NCI-H2107 treated with DMSO at 0.1 percent for 48 hours (cell line): ENCODE results near the gene NGFR.

Experiments used
- DNase-seq: peaks from one replicate; lab custom pipeline; 2025; ENCODE audit not compliant: unreplicated experiment; lab: John Stamatoyannopoulos, UW

NGFR gene

DNA sequence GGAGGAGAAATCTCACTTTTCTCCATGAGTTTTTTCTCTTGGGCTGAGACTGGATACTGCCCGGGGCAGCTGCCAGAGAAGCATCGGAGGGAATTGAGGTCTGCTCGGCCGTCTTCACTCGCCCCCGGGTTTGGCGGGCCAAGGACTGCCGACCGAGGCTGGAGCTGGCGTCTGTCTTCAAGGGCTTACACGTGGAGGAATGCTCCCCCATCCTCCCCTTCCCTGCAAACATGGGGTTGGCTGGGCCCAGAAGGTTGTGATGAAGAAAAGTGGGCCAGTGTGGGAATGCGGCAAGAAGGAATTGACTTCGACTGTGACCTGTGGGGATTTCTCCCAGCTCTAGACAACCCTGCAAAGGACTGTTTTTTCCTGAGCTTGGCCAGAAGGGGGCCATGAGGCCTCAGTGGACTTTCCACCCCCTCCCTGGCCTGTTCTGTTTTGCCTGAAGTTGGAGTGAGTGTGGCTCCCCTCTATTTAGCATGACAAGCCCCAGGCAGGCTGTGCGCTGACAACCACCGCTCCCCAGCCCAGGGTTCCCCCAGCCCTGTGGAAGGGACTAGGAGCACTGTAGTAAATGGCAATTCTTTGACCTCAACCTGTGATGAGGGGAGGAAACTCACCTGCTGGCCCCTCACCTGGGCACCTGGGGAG is 19.1 kb downstream of the NGFR start:
- DNase-seq: no peak

DNA sequence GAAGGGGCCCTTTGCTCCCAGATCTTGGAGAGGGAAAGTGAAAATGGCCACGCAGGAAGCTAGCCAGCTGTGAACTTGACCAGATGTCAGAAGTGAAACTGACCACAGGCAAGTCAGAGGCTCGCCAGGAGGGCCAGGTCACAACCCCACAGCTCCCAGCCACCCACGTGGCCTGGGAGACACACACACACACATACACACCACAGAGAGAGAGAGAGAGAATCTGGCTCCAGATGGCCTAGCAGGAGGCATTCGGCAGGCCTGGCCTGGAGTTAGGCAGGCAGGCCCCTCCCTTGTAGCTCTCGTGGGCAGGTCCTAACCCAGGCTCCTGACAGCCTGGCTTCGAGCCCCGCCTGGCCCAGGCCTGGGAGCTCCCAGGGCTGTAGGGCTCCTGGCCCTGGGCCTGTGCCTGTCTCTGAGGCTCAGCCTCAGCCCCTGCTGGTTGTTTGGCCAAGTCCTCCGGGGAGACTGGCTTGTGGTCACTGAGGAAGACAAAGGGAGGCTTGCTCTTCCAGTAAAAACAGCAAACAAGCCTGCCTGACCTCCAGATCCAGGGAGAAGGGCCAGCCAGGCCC is 20.2 kb downstream of the NGFR start:
- no peak for DNase-seq

- DNase-seq: no peak
These were observed 21.1 kb downstream of the NGFR start for GRCh38 chr17:49516180-49516579.

- DNase-seq: no peak
These were observed 23.4 kb downstream of the NGFR start for GRCh38 chr17:49518346-49519078.

- no peak for DNase-seq
These were observed 24.7 kb downstream of the NGFR start for GRCh38 chr17:49519781-49520180.

DNA sequence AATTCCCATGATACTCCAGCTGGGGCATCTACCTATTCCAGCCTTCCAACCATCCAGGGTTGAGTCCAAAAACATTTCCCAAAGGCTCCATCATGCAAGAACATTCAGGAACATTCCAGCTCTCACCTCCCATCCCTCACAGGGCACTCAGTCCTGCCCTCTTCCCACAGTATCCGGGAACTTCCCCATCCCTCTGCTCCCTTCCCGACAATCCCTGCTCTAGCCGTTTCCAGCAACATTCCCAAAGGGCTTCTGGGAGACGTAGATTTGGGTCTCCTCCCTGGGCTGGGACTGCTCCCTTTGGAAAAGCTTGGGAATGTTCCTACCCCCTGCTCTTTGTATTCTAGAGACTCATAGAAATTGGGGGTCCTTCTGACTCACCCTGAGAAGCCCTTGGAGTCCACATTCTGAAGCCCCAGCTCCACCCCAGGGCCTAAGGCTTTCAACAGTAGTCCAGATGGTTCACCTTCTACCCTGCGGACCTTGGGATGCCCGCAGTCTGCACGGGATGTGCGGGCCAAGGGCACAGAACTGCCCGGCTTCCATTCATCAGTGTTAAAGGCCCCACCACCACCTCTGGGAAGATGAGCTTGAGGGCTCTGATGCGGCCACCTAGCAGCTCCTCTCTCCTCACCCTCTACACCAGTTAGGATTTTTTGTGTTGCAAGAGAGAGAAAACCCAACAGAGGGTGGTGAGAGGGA is 25.4 kb downstream of the NGFR start:
- no peak for DNase-seq

- no peak for DNase-seq
These were observed 26.0 kb downstream of the NGFR start for GRCh38 chr17:49521088-49521450.

DNA sequence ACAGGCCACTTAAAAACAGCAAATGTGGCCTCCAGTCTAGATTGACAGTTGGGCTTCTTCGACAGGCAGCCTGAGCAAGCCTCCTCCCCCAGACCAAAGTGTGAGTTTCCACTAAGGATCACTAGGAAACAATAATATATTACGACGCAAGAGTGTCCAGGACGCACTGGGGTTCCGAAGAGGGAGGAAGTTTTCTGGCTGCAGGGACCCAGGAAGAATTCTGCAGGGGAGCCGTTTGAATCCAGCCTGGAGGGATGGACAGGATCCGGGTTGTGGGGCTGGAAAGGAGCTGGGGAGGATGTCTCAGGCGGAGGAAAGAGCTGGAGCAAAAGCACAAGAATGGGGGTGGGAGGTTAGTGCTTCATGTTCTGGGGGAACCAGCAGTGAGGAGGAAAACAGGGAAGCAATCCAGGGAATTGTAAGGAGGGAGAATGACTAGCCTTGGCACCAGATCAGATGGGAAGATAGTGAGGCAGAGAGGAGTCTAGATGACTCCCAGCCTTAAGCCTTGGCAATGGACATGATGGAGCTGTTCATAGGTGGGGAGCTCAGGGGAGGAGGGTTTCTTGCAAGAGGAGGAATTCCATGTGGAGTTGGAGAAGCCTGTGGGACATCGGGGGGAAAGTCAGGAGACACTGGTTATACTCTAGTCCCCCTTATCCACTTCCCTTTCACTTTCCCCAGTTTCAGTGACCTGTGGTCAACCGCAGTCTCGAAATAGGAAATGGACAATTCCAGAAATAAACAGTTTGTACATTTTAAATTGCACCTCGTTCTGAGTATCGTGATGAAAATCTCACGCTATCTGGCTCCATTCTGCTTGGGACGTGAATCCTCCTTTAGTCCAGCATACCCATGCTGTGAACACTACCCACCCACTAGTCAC is 26.6 kb downstream of the NGFR start:
- DNase-seq: no peak

DNA sequence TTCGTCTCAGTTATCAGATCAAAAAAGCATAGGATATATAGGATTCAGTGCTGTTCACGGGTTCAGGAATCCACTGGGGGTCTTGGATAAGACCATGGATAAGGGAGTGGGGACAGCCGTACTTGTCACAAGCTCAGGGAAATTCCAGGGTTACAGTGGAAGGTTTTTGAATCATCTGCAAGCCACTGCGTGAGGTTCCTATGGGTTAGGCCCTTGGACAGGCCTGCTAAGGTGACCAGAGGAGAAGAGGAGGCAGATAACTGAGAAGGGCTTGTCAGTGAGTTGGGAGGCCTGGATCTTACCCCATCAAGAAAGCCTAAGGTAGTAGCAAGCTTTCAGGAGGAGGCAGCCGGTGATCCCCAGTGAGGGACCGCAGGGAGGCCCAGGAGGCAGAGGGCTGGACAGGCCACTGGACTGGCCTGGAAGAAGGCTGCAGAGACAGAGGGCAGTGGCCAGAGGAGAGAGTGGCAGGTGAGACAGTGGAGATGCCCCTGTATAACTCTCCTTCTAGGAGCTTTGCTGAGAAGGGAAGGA is 27.3 kb downstream of the NGFR start:
- DNase-seq: no peak

GRCh38 chr17:49523196-49523595 is 28.1 kb downstream of the NGFR start:
- no peak for DNase-seq

GRCh38 chr17:49523706-49524472 is 28.8 kb downstream of the NGFR start:
- no peak for DNase-seq

- no peak for DNase-seq
These were observed 29.6 kb downstream of the NGFR start for GRCh38 chr17:49524473-49525359.

DNA sequence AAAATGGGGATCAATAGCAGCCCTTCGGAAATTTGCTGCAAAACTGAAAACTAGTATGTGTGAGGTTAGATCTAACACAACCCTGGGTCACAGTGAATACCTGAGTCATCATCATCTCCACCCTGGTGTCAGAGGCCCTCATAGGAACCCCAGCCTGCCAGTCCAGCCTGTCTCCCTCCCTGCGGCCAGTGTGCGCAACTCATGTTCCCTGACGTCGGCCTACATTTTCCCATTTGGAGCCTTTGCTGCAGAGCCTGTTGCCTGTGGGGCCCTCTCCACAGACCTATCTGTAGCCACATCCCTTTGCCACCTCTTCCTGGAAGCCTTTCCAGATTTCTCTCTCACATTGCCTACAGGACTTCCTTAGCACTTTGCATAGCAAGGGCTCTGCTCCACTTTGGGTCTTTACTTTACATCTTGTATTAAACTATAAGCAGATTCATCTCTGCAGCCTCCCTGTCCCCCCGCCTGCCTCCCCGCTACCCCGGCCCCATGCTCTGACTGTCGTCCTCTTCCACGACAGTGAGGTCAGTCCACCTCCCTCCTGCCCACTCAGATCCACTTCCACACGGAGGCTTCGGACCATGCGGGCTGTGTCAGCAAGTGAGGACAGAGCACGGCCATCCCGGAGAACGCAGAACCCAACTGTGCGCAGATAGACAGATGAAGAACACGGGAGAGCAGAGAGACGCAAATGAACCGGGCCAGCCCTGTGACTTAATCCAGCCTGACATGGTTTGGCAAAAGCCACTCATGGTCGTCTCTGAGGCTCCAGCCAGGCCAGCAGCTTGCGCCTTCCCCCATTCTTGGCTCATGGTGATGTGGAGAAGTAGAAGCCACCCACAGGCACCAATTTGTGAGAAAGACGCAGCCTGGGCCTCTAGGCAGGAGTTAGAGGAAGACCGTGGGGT is 31.0 kb downstream of the NGFR start:
- no peak for DNase-seq

DNA sequence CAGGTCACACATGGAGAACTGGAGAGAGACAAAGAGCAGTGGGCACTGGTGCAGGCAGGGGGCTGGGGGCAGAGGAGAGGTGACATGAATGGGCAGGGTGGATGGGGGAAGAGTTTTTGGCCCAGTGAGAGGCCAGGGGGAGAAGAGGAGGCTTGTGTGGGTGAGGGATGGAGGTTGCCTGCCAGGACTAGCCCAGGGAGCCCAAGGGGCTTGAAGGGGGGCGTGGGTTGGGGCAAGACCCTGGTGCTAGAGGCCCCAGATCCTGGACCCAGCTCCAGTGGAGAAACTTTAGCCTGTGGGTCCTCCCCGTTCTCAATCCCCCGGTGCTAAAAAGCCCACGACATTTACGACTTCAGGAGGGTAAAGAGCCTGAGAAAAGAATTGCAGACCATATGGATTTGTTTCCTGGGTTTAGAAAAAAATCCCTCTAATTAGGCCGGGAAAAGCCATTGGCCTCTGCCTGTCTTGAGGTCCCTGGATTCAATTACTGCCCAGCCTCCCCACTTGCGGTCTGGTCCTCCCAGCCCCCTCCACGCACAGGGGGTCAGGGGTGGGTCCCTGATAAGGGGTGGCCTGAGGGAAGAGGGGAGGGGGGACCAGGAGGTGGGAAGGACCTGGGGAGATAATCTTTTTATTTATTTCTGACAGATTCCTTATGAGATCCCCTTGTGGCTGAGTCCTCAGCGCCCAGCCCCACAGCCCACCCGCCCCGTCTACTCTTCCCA is 33.0 kb downstream of the NGFR start:
- no peak for DNase-seq

GRCh38 chr17:49528966-49529365 is 33.9 kb downstream of the NGFR start:
- DNase-seq: no peak

- no peak for DNase-seq
These were observed 35.0 kb downstream of the NGFR start for GRCh38 chr17:49530118-49530517.

GRCh38 chr17:49543860-49544259 is 48.8 kb downstream of the NGFR start:
- DNase-seq: no peak
